Fibroblast of gingiva (primary cell): Measurements from ENCODE around the gene LTBP4.
"Not testable (repeated sequence)": the region's sequence is repeated elsewhere in the genome, so short reads cannot be mapped to it uniquely, and the experiment has no call there.

ENCODE experiments used
- DNase-seq: peaks from one replicate; pipeline ENCODE4 v3.0.0-alpha.2; 2011; ENCODE audit warnings: low read depth

Gene LTBP4

GRCh38 chr19:40629346-40629745 lies 28.2 kb downstream of the LTBP4 start:
- no peak for DNase-seq

DNA sequence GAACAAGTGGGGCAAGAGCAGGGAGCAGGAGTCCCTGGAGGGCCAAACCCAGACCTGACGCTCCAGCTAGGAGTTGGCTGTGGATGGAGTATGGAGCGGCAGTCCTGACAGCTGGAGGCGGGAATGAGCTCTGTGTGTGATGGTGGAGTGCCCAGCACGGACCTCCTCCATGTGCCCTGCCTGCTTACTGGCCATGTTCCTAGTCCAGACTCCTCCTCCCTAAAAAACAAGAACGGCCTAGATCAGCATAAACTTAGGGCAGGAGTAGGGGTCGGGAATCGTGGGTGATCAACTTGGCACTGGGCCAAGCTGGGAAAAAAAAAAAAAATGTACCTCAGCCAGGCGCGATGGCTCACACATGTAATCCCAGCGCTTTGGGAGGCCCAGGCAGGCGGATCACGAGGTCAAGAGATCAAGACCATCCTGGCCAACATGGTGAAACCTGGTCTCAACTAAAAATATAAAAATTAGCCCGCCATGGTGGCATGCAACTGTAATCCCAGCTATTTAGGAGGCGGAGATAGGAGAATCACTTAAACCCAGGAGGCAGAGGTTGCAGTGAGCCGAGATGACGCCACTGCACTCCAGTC lies 29.5 kb downstream of the LTBP4 start:
- DNase-seq, result no peak

DNA sequence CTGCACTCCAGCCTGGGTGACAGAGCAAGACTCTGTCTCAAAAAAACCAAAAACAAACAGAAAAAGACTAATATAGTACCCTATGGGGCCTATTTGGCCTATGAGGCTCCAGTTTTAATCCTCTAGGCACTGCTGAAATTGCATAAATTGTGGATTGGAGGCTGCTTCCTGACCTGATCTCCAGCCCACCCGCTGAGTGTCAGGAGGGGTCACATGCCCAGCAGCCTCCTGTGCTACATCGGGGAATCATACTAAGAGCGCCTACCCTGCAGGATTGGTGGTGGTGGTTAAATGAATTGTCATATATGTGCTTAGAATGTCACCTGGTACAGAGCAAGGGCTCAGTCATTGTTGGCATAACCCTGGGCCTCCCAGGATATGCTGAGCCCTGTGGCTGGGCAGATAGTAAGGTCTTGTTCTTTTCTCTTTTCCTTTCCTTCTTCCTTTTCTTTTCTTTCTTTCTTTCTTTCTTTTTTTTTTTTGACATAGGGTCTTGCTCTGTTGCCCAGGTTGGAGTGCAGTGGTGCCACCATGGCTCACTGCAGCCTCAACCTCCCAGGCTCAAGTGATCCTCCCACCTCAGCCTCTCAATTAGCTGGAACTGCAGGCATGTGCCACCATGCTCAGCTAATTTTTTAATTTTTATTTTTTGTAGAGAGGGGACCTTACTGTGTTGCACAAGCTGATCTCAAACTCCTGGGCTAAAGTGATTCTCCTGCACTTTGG lies 31.3 kb downstream of the LTBP4 start:
- DNase-seq, result no peak

GRCh38 chr19:40633207-40633606 lies 32.0 kb downstream of the LTBP4 start:
- peak; percentile 67 for DNase-seq

- no peak for DNase-seq
Observed at GRCh38 chr19:40638327-40638726, 37.2 kb downstream of the LTBP4 start.

DNA sequence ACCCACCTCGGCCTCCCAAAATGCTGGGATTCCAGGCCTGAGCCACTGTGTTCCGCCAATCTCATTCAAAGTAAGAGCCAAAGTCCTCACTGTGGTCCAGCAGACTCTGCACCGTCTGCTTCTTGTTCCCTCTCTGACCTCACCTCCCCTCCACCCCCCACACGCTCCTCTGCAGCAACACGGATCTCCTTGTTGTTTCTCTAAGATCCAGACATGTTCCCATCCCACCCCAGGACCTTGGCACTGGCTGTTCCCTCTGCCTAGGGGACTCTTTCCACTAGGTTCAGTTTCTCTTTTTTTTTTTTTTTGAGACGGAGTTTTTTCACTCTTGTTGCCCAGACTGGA lies 38.4 kb downstream of the LTBP4 start:
- no peak for DNase-seq

DNA sequence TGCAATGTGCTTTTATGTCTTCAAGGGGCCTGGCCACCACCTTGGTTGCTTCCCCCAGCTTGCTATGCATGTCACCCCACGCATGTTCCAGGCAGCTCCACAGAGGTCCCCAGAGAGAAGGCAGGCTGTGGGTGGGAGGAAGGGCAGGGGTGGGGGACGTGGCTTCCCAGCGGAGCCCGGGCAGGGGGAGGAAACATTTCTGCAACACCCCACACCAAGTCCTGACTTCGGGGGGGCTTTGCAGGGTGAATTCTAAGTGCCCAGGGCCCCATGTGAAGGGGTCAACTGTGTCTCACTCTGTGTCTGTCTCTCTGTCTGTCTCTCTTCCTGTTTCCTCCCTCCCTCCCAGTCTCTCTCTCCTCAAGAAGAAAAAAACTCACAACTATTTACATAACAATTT lies 39.6 kb downstream of the LTBP4 start:
- no peak for DNase-seq

- DNase-seq, result no peak
Observed at GRCh38 chr19:40641281-40641680, 40.1 kb downstream of the LTBP4 start.

DNA sequence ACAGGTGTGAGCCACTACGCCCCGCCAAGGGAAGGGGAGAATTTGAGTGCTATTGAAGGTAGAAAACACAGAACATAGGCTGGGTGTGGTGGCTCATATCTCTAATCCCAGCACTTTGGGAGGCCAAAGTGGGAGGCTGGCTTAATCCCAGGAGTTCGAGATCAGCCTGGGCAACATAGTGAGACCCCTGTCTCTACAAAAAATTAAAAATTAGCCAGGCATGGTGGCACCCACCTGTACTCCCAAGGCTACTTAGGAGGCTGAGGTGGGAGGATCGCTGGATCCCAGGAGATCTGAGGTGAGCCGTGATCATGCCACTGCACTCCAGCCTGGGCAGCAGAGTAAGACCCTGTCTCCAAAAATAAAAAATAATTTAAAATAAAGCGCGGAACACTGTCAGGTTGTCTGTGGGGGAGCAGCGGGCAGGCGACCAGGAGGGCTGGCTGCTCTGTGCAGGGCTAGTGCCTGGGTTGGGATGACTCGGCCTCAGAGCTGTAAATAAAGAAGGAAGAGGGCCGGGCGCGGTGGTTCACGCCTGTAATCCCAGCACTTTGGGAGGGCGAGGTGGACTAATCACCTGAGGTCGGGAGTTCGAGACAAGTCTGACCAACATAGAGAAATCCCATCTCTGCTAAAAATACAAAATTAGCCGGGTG lies 41.0 kb downstream of the LTBP4 start:
- no peak for DNase-seq

GRCh38 chr19:40642757-40643305 lies 41.7 kb downstream of the LTBP4 start:
- DNase-seq, result no peak

- no peak for DNase-seq
Observed at GRCh38 chr19:40646743-40647254, 45.6 kb downstream of the LTBP4 start.

DNA sequence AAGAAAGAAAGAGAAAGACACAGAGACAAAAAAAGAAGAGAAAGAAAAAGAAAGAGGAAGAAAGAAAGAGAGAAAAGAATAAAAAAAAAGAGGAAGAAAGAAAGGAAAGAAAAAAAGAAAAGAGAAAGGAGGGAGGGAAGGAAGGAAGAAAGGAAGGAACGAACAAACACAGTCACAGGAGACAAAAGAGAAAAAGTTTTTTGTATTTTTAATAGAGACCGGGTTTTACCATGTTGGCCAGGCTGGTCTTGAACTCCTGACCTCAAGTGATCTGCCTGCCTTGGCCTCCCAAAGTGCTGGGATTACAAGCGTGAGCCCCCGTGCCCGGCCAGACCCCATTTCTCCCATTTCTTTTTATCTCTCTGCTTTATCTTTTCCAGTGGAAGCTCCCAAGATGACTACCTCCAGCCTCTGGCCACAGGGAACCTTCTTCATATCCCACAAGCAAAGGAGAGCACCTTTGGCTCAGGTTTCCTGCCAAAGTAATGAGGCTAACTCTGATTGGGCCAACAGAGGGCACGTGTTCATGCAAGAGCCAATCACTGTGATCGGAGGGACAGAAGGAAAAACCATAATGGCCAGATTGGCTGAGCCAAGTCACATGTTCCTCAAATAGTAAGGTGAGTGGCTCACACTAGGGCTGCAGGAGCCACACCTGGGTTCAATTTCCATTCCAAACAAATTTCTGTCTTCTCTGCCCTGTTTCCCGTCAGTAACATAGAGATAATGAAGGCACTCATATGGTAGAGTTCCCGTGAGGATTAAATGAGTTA lies 48.9 kb downstream of the LTBP4 start:
- DNase-seq, result not testable (repeated sequence)

DNA sequence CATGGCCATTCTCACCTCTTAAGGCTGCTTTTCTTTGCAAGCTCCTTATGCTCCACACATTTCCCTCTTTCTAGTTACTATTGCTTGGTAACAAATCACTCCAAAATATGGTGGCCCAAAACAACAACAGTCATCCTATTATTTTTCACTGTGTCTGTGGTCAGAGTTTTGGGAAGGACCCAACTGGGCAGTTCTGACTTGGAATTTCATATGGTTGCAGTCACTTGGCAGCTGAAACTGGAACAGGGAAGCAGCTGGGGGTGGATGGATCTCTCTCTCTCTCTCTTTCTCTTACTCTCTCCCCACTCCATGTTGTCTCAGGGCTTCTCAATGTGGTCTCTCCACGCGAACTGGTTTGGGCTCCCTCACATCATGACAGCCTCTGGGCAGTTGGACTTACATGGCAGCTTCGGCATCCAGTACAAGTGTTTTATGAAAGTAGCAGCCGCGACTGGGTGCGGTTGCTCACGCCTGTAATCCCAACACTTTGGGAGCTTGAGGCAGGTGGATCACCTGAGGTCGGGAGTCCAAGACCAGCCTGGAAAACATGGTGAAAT lies 49.7 kb downstream of the LTBP4 start:
- DNase-seq, result peak; percentile 98

DNA sequence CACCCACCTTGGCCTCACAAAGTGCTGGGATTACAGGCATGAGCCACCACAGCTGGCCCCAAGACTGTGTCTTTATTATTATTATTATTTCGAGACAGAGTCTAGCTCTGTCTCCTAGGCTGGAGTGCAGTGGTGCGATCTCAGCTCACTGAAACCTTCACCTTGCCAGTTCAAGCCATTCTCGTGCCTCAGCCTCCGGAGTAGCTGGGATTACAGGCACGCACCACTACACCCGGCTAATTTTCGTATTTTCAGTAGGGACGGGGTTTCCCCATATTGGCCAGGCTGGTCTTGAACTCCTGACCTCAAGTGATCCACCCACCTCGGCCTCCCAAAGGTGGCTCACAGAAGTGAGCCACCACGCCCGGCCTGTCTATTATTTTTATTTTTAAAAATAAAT lies 51.1 kb downstream of the LTBP4 start:
- DNase-seq, result not testable (repeated sequence)

- DNase-seq, result not testable (repeated sequence)
Observed at GRCh38 chr19:40655684-40656083, 54.5 kb downstream of the LTBP4 start.

- no peak for DNase-seq
Observed at GRCh38 chr19:40658031-40658430, 56.9 kb downstream of the LTBP4 start.

DNA sequence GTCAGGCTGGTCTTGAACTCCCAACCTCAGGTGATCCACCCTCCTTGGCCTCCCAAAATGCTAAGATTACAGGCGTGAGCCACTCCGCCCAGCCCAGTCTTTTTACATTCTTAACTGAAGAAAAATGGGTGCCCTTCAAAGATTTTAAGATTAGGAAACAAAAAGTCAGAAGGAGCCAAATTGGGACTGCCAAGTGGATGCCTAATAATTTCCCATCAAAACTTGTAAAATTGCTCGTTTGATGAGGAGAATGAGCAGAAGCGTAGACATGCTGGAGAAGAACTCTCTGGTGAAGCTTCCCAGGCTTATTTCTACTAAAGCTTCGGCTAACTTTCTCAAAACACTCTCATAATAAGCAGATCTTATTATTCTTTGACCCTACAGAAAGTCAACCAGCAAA lies 57.9 kb downstream of the LTBP4 start:
- no peak for DNase-seq

GRCh38 chr19:40659566-40659965 lies 58.4 kb downstream of the LTBP4 start:
- peak; percentile 33 for DNase-seq

- DNase-seq, result no peak
Observed at GRCh38 chr19:40661616-40662015, 60.4 kb downstream of the LTBP4 start.

DNA sequence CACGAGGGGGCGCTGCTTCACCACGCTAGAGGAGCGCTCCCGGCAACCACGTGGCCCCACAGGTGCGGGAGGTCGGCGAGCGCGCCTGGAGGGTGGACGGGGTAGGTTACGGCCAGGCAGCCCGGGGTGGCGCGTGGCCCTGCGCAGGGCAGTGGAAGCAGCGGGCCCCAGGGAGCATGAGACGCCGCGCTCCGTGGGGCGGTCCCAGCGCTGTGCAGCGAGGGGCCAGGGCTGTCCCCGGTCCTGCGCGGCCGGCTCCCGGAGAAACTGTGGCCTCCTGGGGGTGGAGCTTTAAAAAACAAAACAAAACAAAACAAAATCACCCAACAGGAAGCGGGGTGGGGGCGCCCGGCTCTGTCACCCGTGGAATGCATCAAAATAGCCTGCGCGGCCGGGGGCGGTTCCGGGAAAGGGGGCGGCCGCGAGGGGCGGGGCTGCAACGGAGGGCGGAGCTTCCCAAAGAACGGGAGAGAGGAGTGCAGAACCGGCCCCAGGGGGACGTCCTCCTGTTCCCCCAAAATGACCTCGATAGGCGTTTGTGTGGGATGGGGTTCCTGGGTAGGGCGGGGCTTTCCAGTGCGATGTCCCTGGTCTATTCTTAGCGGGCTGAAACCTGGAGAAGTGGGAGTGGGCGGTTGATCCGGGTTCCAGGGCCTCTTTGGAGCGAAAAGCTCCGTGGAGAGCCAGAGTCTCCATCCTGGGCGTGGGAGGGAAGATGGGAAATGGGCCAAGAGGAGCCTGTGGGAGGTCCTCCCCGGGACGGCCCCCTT lies 61.9 kb downstream of the LTBP4 start:
- DNase-seq, result peak; percentile 90
